Upper lobe of left lung (tissue), 4 donors: ENCODE measurements around the gene PDE9A.

Source experiments
- EP300 ChIP-seq, 4 donors: sonication (generic); formaldehyde crosslinking; IDR thresholded peaks; one replicate each; pipeline ENCODE4 v1.5.1; 2017; ENCODE audit warnings: antibody characterized with exemption in 4 of 4, control low read depth in 2 of 4
- POLR2A ChIP-seq, 4 donors: fragments of 450-650 bp; IDR thresholded peaks; one replicate each; pipeline ENCODE4 v1.5.1; 2016 to 2017; ENCODE audit warnings: antibody characterized with exemption in 4 of 4, mild to moderate bottlenecking in 2 of 4
- TF ChIP-seq, protein P1 (sequence below), 6 experiments: fragments of 450-650 bp in 4 of 6; fragments of 200-600 bp in 2 of 6; sonication (generic) in 2 of 6; IDR thresholded peaks; one replicate each; pipeline ENCODE4 v1.5.1; 2016 to 2019; ENCODE audit warnings: antibody characterized with exemption in 6 of 6

GRCh38 chr21:42786884-42787283 lies 133.5 kb downstream of the PDE9A start:
- TF ChIP-seq EP300 (IDR thresholded peaks at IDR 0.05) (no peak), POLR2A (IDR thresholded peaks at IDR 0.05) (no peak)
- TF ChIP-seq, protein P1, sequence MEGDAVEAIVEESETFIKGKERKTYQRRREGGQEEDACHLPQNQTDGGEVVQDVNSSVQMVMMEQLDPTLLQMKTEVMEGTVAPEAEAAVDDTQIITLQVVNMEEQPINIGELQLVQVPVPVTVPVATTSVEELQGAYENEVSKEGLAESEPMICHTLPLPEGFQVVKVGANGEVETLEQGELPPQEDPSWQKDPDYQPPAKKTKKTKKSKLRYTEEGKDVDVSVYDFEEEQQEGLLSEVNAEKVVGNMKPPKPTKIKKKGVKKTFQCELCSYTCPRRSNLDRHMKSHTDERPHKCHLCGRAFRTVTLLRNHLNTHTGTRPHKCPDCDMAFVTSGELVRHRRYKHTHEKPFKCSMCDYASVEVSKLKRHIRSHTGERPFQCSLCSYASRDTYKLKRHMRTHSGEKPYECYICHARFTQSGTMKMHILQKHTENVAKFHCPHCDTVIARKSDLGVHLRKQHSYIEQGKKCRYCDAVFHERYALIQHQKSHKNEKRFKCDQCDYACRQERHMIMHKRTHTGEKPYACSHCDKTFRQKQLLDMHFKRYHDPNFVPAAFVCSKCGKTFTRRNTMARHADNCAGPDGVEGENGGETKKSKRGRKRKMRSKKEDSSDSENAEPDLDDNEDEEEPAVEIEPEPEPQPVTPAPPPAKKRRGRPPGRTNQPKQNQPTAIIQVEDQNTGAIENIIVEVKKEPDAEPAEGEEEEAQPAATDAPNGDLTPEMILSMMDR (IDR thresholded peaks at IDR 0.05), result no peak
